GM06990 (cell line): ENCODE data around the gene PPM1K.

Source experiments
- DNase-seq: peaks from one replicate; pipeline ENCODE4 v3.0.0-alpha.2; 2011; ENCODE audit not compliant: insufficient read length; ENCODE audit errors: extremely low read depth
- H3K27me3 ChIP-seq: replicated peaks from 2 replicates; pipeline ENCODE4 v1.6.0; 2011; ENCODE audit warnings: low read length; ENCODE audit not compliant: control insufficient read depth, insufficient read depth
- H3K36me3 ChIP-seq: 2 replicates; pipeline ENCODE4 v1.5.1; 2011; ENCODE audit warnings: low read length; ENCODE audit not compliant: control insufficient read depth, insufficient read depth
- H3K4me3 ChIP-seq: replicated peaks from 2 replicates; pipeline ENCODE4 v1.5.1; 2011; ENCODE audit warnings: low read depth, mild to moderate bottlenecking, control low read depth, low read length
- TF ChIP-seq, protein P1 (sequence below): IDR thresholded peaks from 2 replicates; pipeline ENCODE4 v1.5.1; 2011; ENCODE audit warnings: low read length, control low read depth, mild to moderate bottlenecking, inconsistent platforms; ENCODE audit not compliant: insufficient read depth, poor library complexity, severe bottlenecking

The PPM1K gene

DNA sequence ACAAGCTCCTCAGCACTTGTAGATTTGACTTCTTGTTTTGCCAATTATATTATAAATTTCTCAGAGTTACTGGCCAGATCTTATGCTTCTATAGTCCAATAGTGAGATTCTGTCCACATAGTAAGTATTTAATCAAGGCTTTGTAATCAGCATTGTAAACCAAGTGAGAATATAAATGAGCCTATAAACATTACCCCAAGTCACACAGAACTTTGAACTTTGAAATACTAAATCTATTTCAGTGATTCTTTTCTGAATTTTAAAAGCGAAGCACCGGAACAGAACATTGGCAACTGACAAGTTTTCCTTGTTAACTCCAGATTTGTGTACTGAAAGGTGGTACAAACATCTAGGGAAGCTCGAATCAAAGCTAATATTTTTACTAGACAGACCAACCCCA is 37.2 kb downstream of the PPM1K start:
- H3K4me3 ChIP-seq, result no peak overlapping the region
- TF ChIP-seq, protein P1, sequence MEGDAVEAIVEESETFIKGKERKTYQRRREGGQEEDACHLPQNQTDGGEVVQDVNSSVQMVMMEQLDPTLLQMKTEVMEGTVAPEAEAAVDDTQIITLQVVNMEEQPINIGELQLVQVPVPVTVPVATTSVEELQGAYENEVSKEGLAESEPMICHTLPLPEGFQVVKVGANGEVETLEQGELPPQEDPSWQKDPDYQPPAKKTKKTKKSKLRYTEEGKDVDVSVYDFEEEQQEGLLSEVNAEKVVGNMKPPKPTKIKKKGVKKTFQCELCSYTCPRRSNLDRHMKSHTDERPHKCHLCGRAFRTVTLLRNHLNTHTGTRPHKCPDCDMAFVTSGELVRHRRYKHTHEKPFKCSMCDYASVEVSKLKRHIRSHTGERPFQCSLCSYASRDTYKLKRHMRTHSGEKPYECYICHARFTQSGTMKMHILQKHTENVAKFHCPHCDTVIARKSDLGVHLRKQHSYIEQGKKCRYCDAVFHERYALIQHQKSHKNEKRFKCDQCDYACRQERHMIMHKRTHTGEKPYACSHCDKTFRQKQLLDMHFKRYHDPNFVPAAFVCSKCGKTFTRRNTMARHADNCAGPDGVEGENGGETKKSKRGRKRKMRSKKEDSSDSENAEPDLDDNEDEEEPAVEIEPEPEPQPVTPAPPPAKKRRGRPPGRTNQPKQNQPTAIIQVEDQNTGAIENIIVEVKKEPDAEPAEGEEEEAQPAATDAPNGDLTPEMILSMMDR, result no peak
- no peaks in the 10 kb centered on the region for H3K36me3 ChIP-seq
- H3K27me3 ChIP-seq, result no peaks in the 10 kb centered on the region
- no peak for DNase-seq

DNA sequence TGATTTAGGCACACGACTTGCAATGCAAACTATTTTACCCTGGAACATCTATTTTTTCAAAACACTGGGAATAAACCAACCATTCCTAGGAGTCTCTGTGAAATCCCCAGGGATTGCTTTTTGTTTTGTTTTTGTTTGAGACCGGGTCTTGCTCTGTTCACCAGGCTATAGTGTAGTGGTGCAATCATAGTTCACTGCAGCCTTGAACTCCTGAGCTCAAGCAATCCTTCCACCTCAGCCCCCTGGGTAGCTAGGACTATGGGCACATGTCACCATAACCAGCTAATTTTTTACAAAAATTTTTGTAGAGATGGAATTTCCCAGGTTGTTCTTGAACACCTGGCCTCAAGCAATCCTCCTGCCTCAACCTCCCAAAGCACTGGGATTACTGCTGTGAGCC is 37.8 kb downstream of the PPM1K start:
- no peaks in the 10 kb centered on the region for H3K36me3 ChIP-seq
- no peaks in the 10 kb centered on the region for H3K27me3 ChIP-seq
- no peak for DNase-seq
- no peak overlapping the region for H3K4me3 ChIP-seq
- TF ChIP-seq, protein P1, result no peak

DNA sequence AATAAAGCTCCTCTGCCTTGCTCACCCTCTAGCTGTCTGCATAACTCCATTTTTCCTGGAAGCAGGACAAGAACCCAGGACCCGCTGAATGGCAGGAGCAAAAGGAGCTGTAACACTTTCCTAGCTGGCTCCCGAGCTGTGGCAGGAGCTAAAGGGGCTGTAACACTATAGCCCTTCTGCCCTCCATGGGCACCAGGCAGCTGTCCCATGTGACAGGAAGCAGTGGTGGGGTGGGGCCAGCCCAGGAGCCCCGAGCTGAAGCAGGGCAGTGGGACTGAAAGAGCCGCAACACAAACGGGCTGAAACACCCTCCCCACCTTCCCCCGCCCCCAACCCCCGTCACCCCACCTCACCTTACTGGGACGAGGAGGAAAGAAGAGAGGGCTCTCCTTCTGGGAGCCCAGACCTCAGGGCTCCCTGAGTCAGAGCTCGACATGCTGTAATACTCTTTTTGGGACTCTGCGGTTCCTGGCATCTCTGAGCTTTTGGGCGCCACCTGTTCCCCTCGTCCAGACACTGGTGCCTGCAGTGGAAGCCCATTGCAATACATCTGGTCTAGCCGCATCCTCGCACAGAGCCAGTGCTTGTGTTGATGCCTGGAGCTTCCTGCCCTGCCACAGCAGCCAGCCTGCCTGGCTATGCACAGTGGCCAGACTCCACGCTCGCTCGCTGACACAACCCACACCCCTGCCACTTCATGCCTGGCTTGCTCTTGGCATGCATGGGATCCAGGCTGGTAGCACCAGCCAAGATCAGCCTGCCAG is 39.4 kb downstream of the PPM1K start:
- Histone ChIP-seq H3K4me3 (no peak overlapping the region), H3K36me3 (no peaks in the 10 kb centered on the region), H3K27me3 (no peaks in the 10 kb centered on the region)
- no peak for DNase-seq
- TF ChIP-seq, protein P1, result no peak

DNA sequence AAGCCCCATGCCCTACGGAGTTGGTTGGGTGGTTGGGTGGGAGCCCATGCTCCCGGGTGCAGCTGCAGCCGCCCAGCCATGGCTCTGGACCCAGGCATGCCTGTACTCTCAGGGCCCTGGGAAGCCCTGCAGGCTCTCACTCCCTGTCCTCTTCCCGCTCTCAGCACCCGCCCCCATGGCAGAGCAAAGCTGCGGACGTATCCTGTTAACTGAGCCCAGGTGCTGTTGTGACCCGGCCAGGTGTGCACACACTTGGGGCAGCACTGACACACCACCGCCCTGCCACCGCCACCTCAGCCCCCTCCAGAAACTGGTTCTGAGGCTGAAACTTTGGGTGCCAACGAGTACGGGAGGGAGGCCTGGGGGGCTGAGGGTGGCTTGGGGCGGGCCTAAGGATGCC is 40.3 kb downstream of the PPM1K start:
- H3K36me3 ChIP-seq, result no peaks in the 10 kb centered on the region
- TF ChIP-seq, protein P1, result no peak
- no peak overlapping the region for H3K4me3 ChIP-seq
- no peak for DNase-seq
- no peaks in the 10 kb centered on the region for H3K27me3 ChIP-seq

DNA sequence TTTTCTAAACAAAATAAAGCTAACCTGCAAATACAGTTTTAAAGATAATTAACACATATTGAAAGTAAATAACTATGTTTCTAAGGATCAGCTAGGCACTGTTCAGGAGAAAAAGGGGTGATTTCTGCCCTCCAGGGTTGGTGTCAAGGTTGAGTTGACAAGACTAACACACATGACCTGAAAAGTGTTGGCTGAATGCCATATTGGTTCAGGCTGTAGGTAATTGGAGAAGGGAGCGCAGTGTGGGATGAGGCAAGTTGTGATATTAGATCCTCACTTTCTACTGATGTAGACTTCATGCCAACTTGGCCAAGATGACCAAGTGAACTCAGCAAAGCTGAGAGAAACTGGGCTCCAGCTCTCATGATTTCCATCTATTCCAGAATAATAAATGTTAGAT is 42.2 kb downstream of the PPM1K start:
- TF ChIP-seq, protein P1, result no peak
- no peaks in the 10 kb centered on the region for H3K36me3 ChIP-seq
- H3K4me3 ChIP-seq, result no peak overlapping the region
- H3K27me3 ChIP-seq, result no peaks in the 10 kb centered on the region
- no peak for DNase-seq
